GM19240 (cell line): Measurements from ENCODE around the gene MPO.

ENCODE experiments used
- DNase-seq: peaks from one replicate; pipeline ENCODE4 v3.0.0; 2011; ENCODE audit warnings: low spot score; ENCODE audit not compliant: insufficient read length

Gene MPO

GRCh38 chr17:58236394-58236793, 44.3 kb downstream of the MPO start:
- no peak for DNase-seq

- DNase-seq, result no peak
Measured at GRCh38 chr17:58235821-58236220, 44.9 kb downstream of the MPO start.

- no peak for DNase-seq
Measured at GRCh38 chr17:58234512-58234911, 46.2 kb downstream of the MPO start.

GRCh38 chr17:58233543-58233942, 47.2 kb downstream of the MPO start:
- peak; percentile 39 for DNase-seq

GRCh38 chr17:58232707-58233156, 48.0 kb downstream of the MPO start:
- peak; percentile 33 for DNase-seq

- no peak for DNase-seq
Measured at GRCh38 chr17:58231641-58232040, 49.1 kb downstream of the MPO start.

GRCh38 chr17:58229881-58230280, 50.9 kb downstream of the MPO start:
- DNase-seq, result no peak

- DNase-seq, result no peak
Measured at GRCh38 chr17:58229384-58229783, 51.4 kb downstream of the MPO start.

GRCh38 chr17:58228679-58229078, 52.1 kb downstream of the MPO start:
- DNase-seq, result no peak

- no peak for DNase-seq
Measured at GRCh38 chr17:58227733-58228132, 53.0 kb downstream of the MPO start.

- no peak for DNase-seq
Measured at GRCh38 chr17:58224315-58224714, 56.4 kb downstream of the MPO start.
